Measurements from ENCODE around the gene ODAM. TPM values are rescaled to one million over a fixed set of nuclear protein-coding genes. Genes with fewer than 3 reads are reported as not detected.
"Not testable (repeated sequence)": the region's sequence is repeated elsewhere in the genome, so short reads cannot be mapped to it uniquely, and the experiment has no call there.

The ODAM gene
- total RNA-seq: not detected
- long read RNA-seq, donor 1: 0 reads
- long read RNA-seq, donor 2: 0 reads

GRCh38 chr4:70195425-70195824 is at the start of gene ODAM:
Gene ODAM (plus strand): TSS chr4:70195725. CDS start chr4:70196544, 819 bp downstream.
- intact Hi-C loops (cut with DNase I): no loop called here
- DNase-seq (ENCODE audit: low spot score): no peak

- no peak for DNase-seq (ENCODE audit: low spot score)
- intact Hi-C loops (cut with DNase I): no loop called here
These were observed 44.3 kb upstream of the ODAM start for GRCh38 chr4:70151271-70151670.

GRCh38 chr4:70152088-70152487 is 43.4 kb upstream of the ODAM start:
- intact Hi-C loops (cut with DNase I): no loop called here

GRCh38 chr4:70153937-70154336 is 41.6 kb upstream of the ODAM start, which contains the start of gene PRR27:
Gene PRR27 (plus strand): TSS chr4:70154237. CDS start chr4:70154376, 139 bp downstream.
- intact Hi-C loops (cut with DNase I): no loop called here
- DNase-seq (ENCODE audit: low spot score): no peak

More at GRCh38 chr4:70152088-70152487, 43.4 kb upstream of the ODAM start:
- no peak for DNase-seq (ENCODE audit: low spot score)

GRCh38 chr4:70158576-70158975 is 36.9 kb upstream of the ODAM start:
- intact Hi-C loops (cut with DNase I): no loop called here
- DNase-seq (ENCODE audit: low spot score): peak; percentile 48

- DNase-seq (ENCODE audit: low spot score): no peak
- intact Hi-C loops (cut with DNase I): no loop called here
These were observed 18.4 kb upstream of the ODAM start for GRCh38 chr4:70177090-70177489.

- DNase-seq (ENCODE audit: low spot score): no peak
- intact Hi-C loops (cut with DNase I): no loop called here
These were observed 17.4 kb upstream of the ODAM start for GRCh38 chr4:70178075-70178660.

GRCh38 chr4:70179811-70180210 is 15.7 kb upstream of the ODAM start:
- intact Hi-C loops (cut with DNase I): no loop called here
- DNase-seq (ENCODE audit: low spot score): no peak

- intact Hi-C loops (cut with DNase I): no loop called here
- DNase-seq (ENCODE audit: low spot score): no peak
These were observed 13.7 kb upstream of the ODAM start for GRCh38 chr4:70181864-70182263.

- intact Hi-C loops (cut with DNase I): no loop called here
- DNase-seq (ENCODE audit: low spot score): no peak
These were observed 12.9 kb upstream of the ODAM start for GRCh38 chr4:70182517-70183167.

GRCh38 chr4:70183168-70183939 is 12.2 kb upstream of the ODAM start:
- intact Hi-C loops (cut with DNase I): no loop called here
- no peak for DNase-seq (ENCODE audit: low spot score)

- no peak for DNase-seq (ENCODE audit: low spot score)
- intact Hi-C loops (cut with DNase I): no loop called here
These were observed 11.6 kb upstream of the ODAM start for GRCh38 chr4:70183940-70184246.

- no peak for DNase-seq (ENCODE audit: low spot score)
- intact Hi-C loops (cut with DNase I): no loop called here
These were observed 8.3 kb upstream of the ODAM start for GRCh38 chr4:70187216-70187615.

- intact Hi-C loops (cut with DNase I): no loop called here
- no peak for DNase-seq (ENCODE audit: low spot score)
These were observed 4.9 kb upstream of the ODAM start for GRCh38 chr4:70190579-70190978.

GRCh38 chr4:70191647-70192046 is 3.9 kb upstream of the ODAM start:
- intact Hi-C loops (cut with DNase I): no loop called here
- DNase-seq (ENCODE audit: low spot score): no peak

GRCh38 chr4:70192895-70193294 is 2.6 kb upstream of the ODAM start:
- no peak for DNase-seq (ENCODE audit: low spot score)
- intact Hi-C loops (cut with DNase I): no loop called here

GRCh38 chr4:70196857-70197256 is 1.3 kb downstream of the ODAM start:
- no peak for DNase-seq (ENCODE audit: low spot score)
- intact Hi-C loops (cut with DNase I): no loop called here

GRCh38 chr4:70197842-70198241 is 2.3 kb downstream of the ODAM start:
- DNase-seq (ENCODE audit: low spot score): no peak
- intact Hi-C loops (cut with DNase I): no loop called here

GRCh38 chr4:70203601-70204000 is 8.1 kb downstream of the ODAM start:
- no peak for DNase-seq (ENCODE audit: low spot score)
- intact Hi-C loops (cut with DNase I): no loop called here

- DNase-seq (ENCODE audit: low spot score); intact Hi-C loops (cut with DNase I): not testable (repeated sequence)
These were observed 17.2 kb downstream of the ODAM start for GRCh38 chr4:70212752-70213151.

GRCh38 chr4:70216109-70216508 is 20.6 kb downstream of the ODAM start:
- intact Hi-C loops (cut with DNase I); DNase-seq (ENCODE audit: low spot score): not testable (repeated sequence)

All from posterior vena cava (tissue), 2 donors.